Gastroesophageal sphincter (tissue), 4 donors: Measurements from ENCODE around the gene FRK. TPM values are rescaled to one million over a fixed set of nuclear protein-coding genes. Genes with fewer than 3 reads are reported as not detected.

Source experiments
- ATAC-seq: fragments of 150-250 bp; one replicate; pipeline ENCODE4 v1.9.1; 2016; ENCODE audit warnings: mild to moderate bottlenecking, moderate library complexity
- H3K27ac ChIP-seq, 4 donors: fragments of 200-600 bp; sonication (generic) in 3 of 4; 1 replicate in 3 of 4; 2 replicates in 1 of 4; pipeline ENCODE4 v1.5.1; 2016 to 2019
- H3K27me3 ChIP-seq: fragments of 200-600 bp; sonication (generic); one replicate; pipeline ENCODE4 v1.5.1; 2019
- H3K36me3 ChIP-seq, 2 donors: fragments of 200-600 bp; sonication (generic); one replicate each; pipeline ENCODE4 v1.5.1; 2019; ENCODE audit warnings: control low read depth in 1 of 2
- H3K4me1 ChIP-seq, 3 donors: fragments of 200-600 bp; sonication (generic); 1 replicate in 2 of 3; 2 replicates in 1 of 3; pipeline ENCODE4 v1.5.1; 2016 to 2019; ENCODE audit warnings: control low read depth in 2 of 3
- H3K4me3 ChIP-seq, 2 donors: fragments of 200-600 bp; sonication (generic); one replicate each; pipeline ENCODE4 v1.5.1; 2019; ENCODE audit warnings: mild to moderate bottlenecking in 1 of 2, moderate library complexity in 1 of 2
- H3K9me3 ChIP-seq, 3 donors: fragments of 200-600 bp; sonication (generic); one replicate each; pipeline ENCODE4 v1.5.1; 2017 to 2019; ENCODE audit warnings: control low read depth in 2 of 3
- CTCF ChIP-seq, 4 experiments: fragments of 200-600 bp in 2 of 4; fragments of 450-650 bp in 2 of 4; sonication (generic) in 1 of 4; IDR thresholded peaks; one replicate each; pipeline ENCODE4 v1.5.1; 2017 to 2019; ENCODE audit warnings: antibody characterized with exemption in 4 of 4, mild to moderate bottlenecking in 2 of 4, moderate library complexity in 2 of 4
- EP300 ChIP-seq: sonication (generic); formaldehyde crosslinking; IDR thresholded peaks from one replicate; pipeline ENCODE4 v1.6.1; 2017; ENCODE audit warnings: antibody characterized with exemption, mild to moderate bottlenecking
- POLR2A ChIP-seq, 2 donors: fragments of 450-650 bp; IDR thresholded peaks; one replicate each; pipeline ENCODE4 v1.6.1; 2017; ENCODE audit warnings: antibody characterized with exemption in 2 of 2, mild to moderate bottlenecking in 2 of 2, moderate library complexity in 1 of 2
- POLR2AphosphoS5 ChIP-seq: sonication (generic); formaldehyde crosslinking; IDR thresholded peaks from one replicate; pipeline ENCODE4 v1.6.1; 2017; ENCODE audit warnings: antibody characterized with exemption
- WGBS, 2 donors: methylation state at CpG; one replicate each; pipeline ENCODE4 v1.1.5; 2018; ENCODE audit warnings: low coverage in 1 of 2; 5-methylcytosine and 5-hydroxymethylcytosine counted together
- total RNA-seq, 4 donors: library from RNA; depleted of rRNA; stranded (reverse); fragments of >200 nt; gene quantifications; one replicate each; pipeline ENCODE4 v1.1.0, GENCODE V29; 2016

FRK gene
- total RNA-seq, 4 donors from 2014 or later, result 0.42 to 1.9 (median 1.3) TPM

GRCh38 chr6:116029535-116029934 lies 31.2 kb downstream of the FRK start:
- Histone ChIP-seq H3K9me3 (no peaks in the 10 kb centered on the region), H3K4me1 (peaks cover 0 to 19% (median 0%) of the 10 kb centered on the region in 3 donors), H3K27me3 (no peaks in the 10 kb centered on the region), H3K36me3 (no peaks in the 10 kb centered on the region), H3K4me3 (no peak overlapping the region), H3K27ac (no peak overlapping the region)
- 67 to 74% methylated on average over 1 of the region's 1 CpG for WGBS, 2 donors
- ATAC-seq, result no peak
- TF ChIP-seq EP300, result no peak
- TF ChIP-seq CTCF (IDR thresholded peaks at IDR 0.05), result no peak
- no peak for TF ChIP-seq POLR2AphosphoS5
- no peak for TF ChIP-seq POLR2A (IDR thresholded peaks at IDR 0.05)

- no peak overlapping the region for H3K27ac ChIP-seq
Observed at GRCh38 chr6:116028233-116028632, 32.5 kb downstream of the FRK start.

GRCh38 chr6:116027801-116028200 lies 32.9 kb downstream of the FRK start:
- TF ChIP-seq POLR2A (IDR thresholded peaks at IDR 0.05) (no peak), EP300 (no peak), POLR2AphosphoS5 (no peak), CTCF (IDR thresholded peaks at IDR 0.05) (no peak)
- no peaks in the 10 kb centered on the region for H3K36me3 ChIP-seq
- ATAC-seq, result no peak
- peaks cover 0 to 8% (median 0%) of the 10 kb centered on the region in 3 donors for H3K4me1 ChIP-seq
- no peak overlapping the region for H3K27ac ChIP-seq
- no peak overlapping the region for H3K4me3 ChIP-seq
- no peaks in the 10 kb centered on the region for H3K9me3 ChIP-seq
- no peaks in the 10 kb centered on the region for H3K27me3 ChIP-seq

More at GRCh38 chr6:116028233-116028632, 32.5 kb downstream of the FRK start:
- Histone ChIP-seq H3K36me3 (no peaks in the 10 kb centered on the region), H3K27me3 (no peaks in the 10 kb centered on the region), H3K4me3 (no peak overlapping the region), H3K9me3 (no peaks in the 10 kb centered on the region), H3K4me1 (peaks cover 0 to 8% (median 0%) of the 10 kb centered on the region in 3 donors)
- WGBS, 2 donors, result 80 to 86% methylated on average over 1 of the region's 1 CpG
- TF ChIP-seq CTCF (IDR thresholded peaks at IDR 0.05), result no peak
- TF ChIP-seq EP300, result no peak
- no peak for TF ChIP-seq POLR2A (IDR thresholded peaks at IDR 0.05)
- no peak for TF ChIP-seq POLR2AphosphoS5
- no peak for ATAC-seq

- Histone ChIP-seq H3K27me3 (no peaks in the 10 kb centered on the region), H3K4me1 (no peaks in the 10 kb centered on the region), H3K9me3 (no peaks in the 10 kb centered on the region), H3K4me3 (no peak overlapping the region), H3K27ac (no peak overlapping the region), H3K36me3 (no peaks in the 10 kb centered on the region)
- TF ChIP-seq CTCF (IDR thresholded peaks at IDR 0.05), result no peak
- TF ChIP-seq POLR2A (IDR thresholded peaks at IDR 0.05), result no peak
- TF ChIP-seq EP300, result no peak
- no peak for TF ChIP-seq POLR2AphosphoS5
- no peak for ATAC-seq
Observed at GRCh38 chr6:116025405-116025804, 35.3 kb downstream of the FRK start.

GRCh38 chr6:116022841-116023445 lies 37.7 kb downstream of the FRK start:
- Histone ChIP-seq H3K4me3 (no peak overlapping the region), H3K27ac (no peak overlapping the region), H3K27me3 (no peaks in the 10 kb centered on the region), H3K4me1 (no peaks in the 10 kb centered on the region), H3K36me3 (no peaks in the 10 kb centered on the region), H3K9me3 (no peaks in the 10 kb centered on the region)
- TF ChIP-seq CTCF (IDR thresholded peaks at IDR 0.05) (no peak), POLR2A (IDR thresholded peaks at IDR 0.05) (no peak), EP300 (no peak), POLR2AphosphoS5 (no peak)
- ATAC-seq, result no peak
- WGBS, 2 donors, result 28 to 30% methylated on average over 2 of the region's 2 CpGs
